ENCODE data around the gene PWP2.
"Not testable (repeated sequence)": the region's sequence is repeated elsewhere in the genome, so short reads cannot be mapped to it uniquely, and the experiment has no call there.

Gene PWP2

GRCh38 chr21:44083631-44084291 lies 23.4 kb upstream of the PWP2 start:
- peak; percentile 62 for DNase-seq

GRCh38 chr21:44084496-44085241 lies 22.5 kb upstream of the PWP2 start:
- no peak for DNase-seq

- DNase-seq: no peak
Measured at GRCh38 chr21:44085491-44086321, 21.5 kb upstream of the PWP2 start.

GRCh38 chr21:44086636-44087425 lies 20.4 kb upstream of the PWP2 start:
- no peak for DNase-seq

GRCh38 chr21:44087426-44088400 lies 19.5 kb upstream of the PWP2 start:
- no peak for DNase-seq

- no peak for DNase-seq
Measured at GRCh38 chr21:44088401-44088780, 18.8 kb upstream of the PWP2 start.

GRCh38 chr21:44089001-44089911 lies 17.9 kb upstream of the PWP2 start:
- peak; percentile 45 for DNase-seq

GRCh38 chr21:44090325-44090724 lies 16.9 kb upstream of the PWP2 start:
- no peak for DNase-seq

GRCh38 chr21:44092211-44092610 lies 15.0 kb upstream of the PWP2 start:
- DNase-seq: no peak

- no peak for DNase-seq
Measured at GRCh38 chr21:44093761-44094160, 13.4 kb upstream of the PWP2 start.

GRCh38 chr21:44094832-44095231 lies 12.4 kb upstream of the PWP2 start:
- DNase-seq: no peak

- not testable (repeated sequence) for DNase-seq
Measured at GRCh38 chr21:44098507-44098906, 8.7 kb upstream of the PWP2 start.

GRCh38 chr21:44098964-44099363 lies 8.2 kb upstream of the PWP2 start:
- DNase-seq: not testable (repeated sequence)

- not testable (repeated sequence) for DNase-seq
Measured at GRCh38 chr21:44107589-44107988, 390 bp downstream of the PWP2 start.

- not testable (repeated sequence) for DNase-seq
Measured at GRCh38 chr21:44113702-44114371, 6.6 kb downstream of the PWP2 start.

GRCh38 chr21:44122131-44122530 lies 14.9 kb downstream of the PWP2 start:
- DNase-seq: not testable (repeated sequence)

GRCh38 chr21:44127827-44128226 lies 20.6 kb downstream of the PWP2 start:
- DNase-seq: not testable (repeated sequence)

- not testable (repeated sequence) for DNase-seq
Measured at GRCh38 chr21:44133715-44134057, 26.5 kb downstream of the PWP2 start.

GRCh38 chr21:44134732-44135131 lies 27.5 kb downstream of the PWP2 start:
- not testable (repeated sequence) for DNase-seq

- DNase-seq: peak; percentile 50
Measured at GRCh38 chr21:44138039-44138438, 30.8 kb downstream of the PWP2 start.
